Muscle of leg (tissue), 11 donors: Measurements from ENCODE around the gene SPARC. TPM values are rescaled to one million over a fixed set of nuclear protein-coding genes. Genes with fewer than 3 reads are reported as not detected.
"Not testable (repeated sequence)": the region's sequence is repeated elsewhere in the genome, so short reads cannot be mapped to it uniquely, and the experiment has no call there.

Experiments
- DNase-seq: peaks from one replicate; pipeline ENCODE4 v3.0.0; 2013
- H3K27ac ChIP-seq: one replicate; pipeline ENCODE4 v1.5.1; 2013; ENCODE audit warnings: mild to moderate bottlenecking, low read length, control low read depth
- H3K27me3 ChIP-seq: one replicate; pipeline ENCODE4 v1.6.1; 2013; ENCODE audit warnings: low read length; ENCODE audit not compliant: control insufficient read depth, insufficient read depth
- H3K36me3 ChIP-seq: one replicate; pipeline ENCODE4 v1.6.1; 2013; ENCODE audit warnings: low read length; ENCODE audit not compliant: control insufficient read depth, insufficient read depth
- H3K4me1 ChIP-seq: one replicate; pipeline ENCODE4 v1.6.1; 2013; ENCODE audit warnings: low read length; ENCODE audit not compliant: control insufficient read depth, insufficient read depth
- H3K4me3 ChIP-seq: one replicate; pipeline ENCODE4 v1.5.1; 2013; ENCODE audit warnings: low read length, control low read depth
- H3K9me3 ChIP-seq: replicated peaks from 2 replicates; pipeline ENCODE4 v1.6.1; 2013; ENCODE audit warnings: low read depth, low read length; ENCODE audit not compliant: control insufficient read depth
- WGBS: methylation state at CpG from one replicate; pipeline ENCODE4 v1.1.5; 2013; ENCODE audit warnings: missing lambda C conversion rate; ENCODE audit not compliant: insufficient coverage; 5-methylcytosine and 5-hydroxymethylcytosine counted together
- polyA plus RNA-seq, 8 donors: library from polyadenylated mRNA; unstranded; fragments of 120-200 nt; gene quantifications; one replicate each; pipeline versions ENCODE4 v1.2.1 to v1.2.3, GENCODE V29; 2013; ENCODE audit warnings: inconsistent platforms in 1 of 8, low replicate concordance in 1 of 8; ENCODE audit not compliant: insufficient read length in 8 of 8, insufficient read depth in 1 of 8
- total RNA-seq: library from RNA; stranded (reverse); fragments of 120-200 nt; gene quantifications from one replicate; pipeline ENCODE4 v1.2.4, GENCODE V29; 2013

SPARC gene
- total and polyA plus RNA-seq, 9 donors, result 3,005 to 8,405 (median 4,650) TPM

- H3K36me3 ChIP-seq, result no peaks in the 10 kb centered on the region
- H3K4me1 ChIP-seq, result peaks cover 69% of the 10 kb centered on the region
- H3K27me3 ChIP-seq, result no peaks in the 10 kb centered on the region
- peak overlapping the region; percentile 99 for H3K27ac ChIP-seq
- no peaks in the 10 kb centered on the region for H3K9me3 ChIP-seq
- no CpG with 5 or more reads among the region's 1 CpG for WGBS
- no peak overlapping the region for H3K4me3 ChIP-seq
- DNase-seq, result peak; percentile 43
These were observed 8.7 kb upstream of the SPARC start for GRCh38 chr5:151695464-151695863.

- peaks cover 63% of the 10 kb centered on the region for H3K4me1 ChIP-seq
- H3K27me3 ChIP-seq, result no peaks in the 10 kb centered on the region
- H3K9me3 ChIP-seq, result no peaks in the 10 kb centered on the region
- peak; percentile 67 for DNase-seq
- H3K27ac ChIP-seq, result peak overlapping the region; percentile 74
- H3K4me3 ChIP-seq, result no peak overlapping the region
- 60% methylated on average over 1 of the region's 3 CpGs for WGBS
- H3K36me3 ChIP-seq, result no peaks in the 10 kb centered on the region
These were observed 7.3 kb upstream of the SPARC start for GRCh38 chr5:151694035-151694485.

- no peaks in the 10 kb centered on the region for H3K36me3 ChIP-seq
- WGBS, result 50% methylated on average over 2 of the region's 3 CpGs
- H3K27me3 ChIP-seq, result no peaks in the 10 kb centered on the region
- H3K9me3 ChIP-seq, result no peaks in the 10 kb centered on the region
- H3K4me1 ChIP-seq, result peaks cover 52% of the 10 kb centered on the region
- peak; percentile 56 for DNase-seq
- H3K27ac ChIP-seq, result peak overlapping the region; percentile 7
- H3K4me3 ChIP-seq, result no peak overlapping the region
These were observed 5.6 kb upstream of the SPARC start for GRCh38 chr5:151692312-151692711.

GRCh38 chr5:151691706-151692105 lies 5.0 kb upstream of the SPARC start:
- H3K36me3 ChIP-seq, result no peaks in the 10 kb centered on the region

GRCh38 chr5:151689591-151689990 lies 2.9 kb upstream of the SPARC start:
- H3K27ac ChIP-seq, H3K27me3 ChIP-seq, DNase-seq, H3K4me3 ChIP-seq, H3K36me3 ChIP-seq, H3K9me3 ChIP-seq: not testable (repeated sequence)
- no CpG with 5 or more reads among the region's 8 CpGs for WGBS
- H3K4me1 ChIP-seq, result peaks cover 35% of the 10 kb centered on the region

More at GRCh38 chr5:151691706-151692105, 5.0 kb upstream of the SPARC start:
- no CpG with 5 or more reads among the region's 3 CpGs for WGBS
- Histone ChIP-seq H3K27me3 (no peaks in the 10 kb centered on the region), H3K4me1 (peaks cover 51% of the 10 kb centered on the region), H3K4me3 (no peak overlapping the region), H3K9me3 (no peaks in the 10 kb centered on the region), H3K27ac (no peak overlapping the region)
- no peak for DNase-seq

- Histone ChIP-seq H3K27me3 (no peaks in the 10 kb centered on the region), H3K9me3 (no peaks in the 10 kb centered on the region), H3K4me3 (no peak overlapping the region), H3K36me3 (peaks cover 13% of the 10 kb centered on the region), H3K27ac (no peak overlapping the region), H3K4me1 (peaks cover 31% of the 10 kb centered on the region)
- WGBS, result 100% methylated on average over 1 of the region's 3 CpGs
- no peak for DNase-seq
These were observed 1.7 kb upstream of the SPARC start for GRCh38 chr5:151688436-151688835.

- Histone ChIP-seq H3K36me3 (peaks cover 31% of the 10 kb centered on the region), H3K27me3 (no peaks in the 10 kb centered on the region), H3K4me1 (peaks cover 47% of the 10 kb centered on the region), H3K27ac (peak overlapping the region; percentile 99), H3K9me3 (no peaks in the 10 kb centered on the region), H3K4me3 (peak overlapping the region; percentile 98)
- peak; percentile 75 for DNase-seq
- WGBS, result 6% methylated on average over 5 of the region's 10 CpGs
These were observed 704 bp downstream of the SPARC start for GRCh38 chr5:151685749-151686673.

- H3K4me1 ChIP-seq, result peaks cover 54% of the 10 kb centered on the region
- H3K27me3 ChIP-seq, result no peaks in the 10 kb centered on the region
- H3K9me3 ChIP-seq, result no peaks in the 10 kb centered on the region
- WGBS, result 7% methylated on average over 2 of the region's 8 CpGs
- H3K4me3 ChIP-seq, result peak overlapping the region; percentile 98
- peak overlapping the region; percentile 99 for H3K27ac ChIP-seq
- H3K36me3 ChIP-seq, result peaks cover 41% of the 10 kb centered on the region
- peak; percentile 99 for DNase-seq
These were observed 1.9 kb downstream of the SPARC start for GRCh38 chr5:151684690-151685361.

- H3K9me3 ChIP-seq, result no peaks in the 10 kb centered on the region
- H3K36me3 ChIP-seq, result peaks cover 45% of the 10 kb centered on the region
- H3K27ac ChIP-seq, result peak overlapping the region; percentile 99
- H3K4me1 ChIP-seq, result peaks cover 61% of the 10 kb centered on the region
- H3K27me3 ChIP-seq, result no peaks in the 10 kb centered on the region
- DNase-seq, result no peak
- WGBS, result no CpG with 5 or more reads among the region's 2 CpGs
- peak overlapping the region; percentile 98 for H3K4me3 ChIP-seq
These were observed 2.6 kb downstream of the SPARC start for GRCh38 chr5:151683986-151684588.

GRCh38 chr5:151683444-151683843 lies 3.3 kb downstream of the SPARC start:
- peaks cover 67% of the 10 kb centered on the region for H3K4me1 ChIP-seq
- H3K4me3 ChIP-seq, result peak overlapping the region; percentile 98
- peak overlapping the region; percentile 99 for H3K27ac ChIP-seq
- no peaks in the 10 kb centered on the region for H3K9me3 ChIP-seq
- peaks cover 49% of the 10 kb centered on the region for H3K36me3 ChIP-seq
- WGBS, result 43% methylated on average over 1 of the region's 5 CpGs
- DNase-seq, result no peak
- H3K27me3 ChIP-seq, result no peaks in the 10 kb centered on the region
